Natural killer cell treated with Interleukin-12 subunit alpha and Interleukin-12 subunit beta and Interleukin-15 and Interleukin-18, amount 100 ng/mL, for 72 hours (primary cell): ENCODE measurements around the gene CETP. TPM values are rescaled to one million over a fixed set of nuclear protein-coding genes. Genes with fewer than 3 reads are reported as not detected.
"Not testable (repeated sequence)": the region's sequence is repeated elsewhere in the genome, so short reads cannot be mapped to it uniquely, and the experiment has no call there.

Source experiments
- ATAC-seq, 2 donors: fragments of 150-1000 bp; cut with Tn5 transposase in 1 of 2; sonication (Bioruptor Pico), chemical (Tn5 transposase) in 1 of 2; 2 replicates each; pipeline ENCODE4 v1.10.0; 2021
- DNase-seq: peaks from one replicate; pipeline ENCODE4 v3.0.0; 2022; ENCODE audit warnings: low spot score
- H3K27ac Mint-ChIP-seq, 2 donors: 1 replicate in 1 of 2; 2 replicates in 1 of 2; pipeline ENCODE4 v1.8.0; 2022; ENCODE audit warnings: mixed read lengths in 2 of 2, mild to moderate bottlenecking in 1 of 2, moderate library complexity in 1 of 2
- H3K27me3 Mint-ChIP-seq, 2 donors: 1 replicate in 1 of 2; 2 replicates in 1 of 2; pipeline ENCODE4 v1.8.0; 2022; ENCODE audit warnings: mixed read lengths in 2 of 2
- H3K36me3 Mint-ChIP-seq: one replicate; pipeline ENCODE4 v1.8.0; 2022; ENCODE audit warnings: mixed read lengths
- H3K4me1 Mint-ChIP-seq, 2 donors: 1 replicate in 1 of 2; 2 replicates in 1 of 2; pipeline ENCODE4 v1.8.0; 2022; ENCODE audit warnings: low read depth in 2 of 2, mixed read lengths in 2 of 2, mild to moderate bottlenecking in 1 of 2
- H3K4me3 Mint-ChIP-seq: one replicate; pipeline ENCODE4 v1.8.0; 2022; ENCODE audit warnings: mixed read lengths
- H3K9me3 Mint-ChIP-seq: 2 replicates; pipeline ENCODE4 v1.8.0; 2022; ENCODE audit warnings: mixed read lengths
- total RNA-seq, 2 donors: library from RNA; stranded (reverse); gene quantifications; one replicate each; pipeline ENCODE4 v1.2.3, GENCODE V29; 2022

The CETP gene
- total RNA-seq, 2 donors from 2014 or later = not detected

DNA sequence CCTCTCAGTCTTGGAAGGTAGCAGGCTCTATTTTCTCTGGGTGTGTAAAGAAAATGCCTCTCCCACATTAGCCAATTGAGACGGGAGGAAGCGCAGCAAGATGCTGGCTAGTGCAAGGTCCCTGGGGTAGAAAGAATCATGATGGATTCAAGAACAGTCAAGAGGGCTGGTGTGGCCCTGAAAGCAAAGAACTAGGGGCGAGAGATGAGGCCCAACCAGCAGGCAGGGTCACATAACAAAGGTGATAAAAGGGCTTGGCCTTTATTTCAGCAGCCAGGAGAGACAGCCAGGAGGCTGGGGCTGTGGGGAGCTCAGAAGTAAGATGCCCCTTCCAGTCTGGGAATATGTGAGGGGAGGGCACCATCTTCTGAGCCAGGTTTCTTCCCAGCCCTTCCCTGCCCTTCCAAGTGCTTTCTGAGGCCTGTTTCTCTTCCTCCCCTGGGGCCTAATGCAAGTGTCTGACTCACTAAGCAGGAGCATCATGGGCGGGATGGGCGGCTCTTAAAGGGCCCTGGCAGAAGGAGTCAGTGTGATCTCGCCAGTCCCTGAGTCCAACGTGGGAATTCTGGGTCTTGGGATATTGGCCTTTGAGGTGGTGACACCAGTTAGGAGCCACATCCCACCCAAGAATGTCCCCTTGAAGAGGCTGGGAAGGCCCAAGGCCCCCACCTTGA lies 23.7 kb downstream of the CETP start:
- H3K4me1 Mint-ChIP-seq = peaks cover 46 to 50% of the 10 kb centered on the region in 2 donors

DNA sequence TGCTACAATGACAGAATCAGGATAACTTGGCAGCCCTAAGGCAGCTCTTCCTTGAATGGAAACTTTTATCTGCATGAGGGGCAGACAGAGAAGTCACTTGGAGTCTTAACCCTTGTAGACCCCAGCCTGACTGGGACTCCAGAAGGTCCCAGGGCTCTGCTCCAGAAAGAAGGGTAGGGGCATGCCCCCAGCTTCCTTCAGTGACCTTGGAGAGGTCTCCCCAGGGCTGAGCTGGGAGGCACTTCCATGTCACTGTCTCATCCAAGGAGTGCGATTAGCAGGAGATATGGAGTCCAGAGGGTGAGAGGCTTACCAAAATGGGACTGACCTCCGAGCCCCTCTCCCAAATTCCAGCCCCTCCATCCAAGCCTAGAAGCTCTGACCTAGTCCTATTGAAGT lies 24.2 kb downstream of the CETP start:
- no peak overlapping the region for H3K4me3 Mint-ChIP-seq
- H3K27ac Mint-ChIP-seq = peak overlapping the region; percentile 19 to 99
- peaks cover 13% of the 10 kb centered on the region for H3K36me3 Mint-ChIP-seq
- ATAC-seq (no peak), DNase-seq (peak; percentile 22)
- no peaks in the 10 kb centered on the region for H3K9me3 Mint-ChIP-seq
- no peaks in the 10 kb centered on the region for H3K27me3 Mint-ChIP-seq
- peaks cover 47 to 56% of the 10 kb centered on the region in 2 donors for H3K4me1 Mint-ChIP-seq

More for the DNA sequence above, 23.7 kb downstream of the CETP start:
- Mint-ChIP-seq H3K4me3 (no peak overlapping the region), H3K27ac (peak overlapping the region; percentile 19 to 59), H3K27me3 (no peaks in the 10 kb centered on the region), H3K9me3 (no peaks in the 10 kb centered on the region), H3K36me3 (peaks cover 9% of the 10 kb centered on the region)
- DNase-seq (no peak), ATAC-seq (no peak)

DNA sequence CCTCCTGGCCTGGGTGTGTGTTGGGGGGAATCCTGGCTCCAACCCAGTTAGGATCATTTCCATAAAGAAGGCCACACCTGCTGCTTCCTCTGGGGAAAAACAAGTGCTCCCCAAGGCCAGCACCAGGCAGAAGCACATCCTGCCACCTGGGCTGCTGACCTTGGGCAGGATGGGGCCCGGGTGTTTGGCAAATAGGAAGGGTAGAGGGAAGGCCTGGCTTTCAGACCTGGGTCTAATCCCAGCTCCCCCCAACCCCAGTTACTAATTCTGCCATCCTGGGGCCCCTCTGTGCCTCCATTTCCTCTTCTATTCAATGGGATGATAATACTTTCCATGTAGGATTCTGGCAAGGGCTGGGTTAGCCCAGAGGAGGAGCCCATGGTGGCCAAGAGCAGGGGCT lies 24.6 kb downstream of the CETP start:
- H3K27ac Mint-ChIP-seq = peak overlapping the region; percentile 57 to 99
- peaks cover 46 to 55% of the 10 kb centered on the region in 2 donors for H3K4me1 Mint-ChIP-seq
- H3K27me3 Mint-ChIP-seq = no peaks in the 10 kb centered on the region
- H3K4me3 Mint-ChIP-seq = no peak overlapping the region
- H3K36me3 Mint-ChIP-seq = peaks cover 13% of the 10 kb centered on the region
- no peak for DNase-seq
- ATAC-seq = no peak
- no peaks in the 10 kb centered on the region for H3K9me3 Mint-ChIP-seq

- not testable (repeated sequence) for ATAC-seq, H3K27me3 Mint-ChIP-seq, H3K9me3 Mint-ChIP-seq
- Mint-ChIP-seq H3K27ac (peak overlapping the region; percentile 57 to 99), H3K4me1 (peaks cover 45 to 55% of the 10 kb centered on the region in 2 donors), H3K4me3 (peak overlapping the region; percentile 99), H3K36me3 (peaks cover 18% of the 10 kb centered on the region)
- peak; percentile 39 for DNase-seq
Observed at GRCh38 chr16:56986908-56987307, 25.2 kb downstream of the CETP start.

DNA sequence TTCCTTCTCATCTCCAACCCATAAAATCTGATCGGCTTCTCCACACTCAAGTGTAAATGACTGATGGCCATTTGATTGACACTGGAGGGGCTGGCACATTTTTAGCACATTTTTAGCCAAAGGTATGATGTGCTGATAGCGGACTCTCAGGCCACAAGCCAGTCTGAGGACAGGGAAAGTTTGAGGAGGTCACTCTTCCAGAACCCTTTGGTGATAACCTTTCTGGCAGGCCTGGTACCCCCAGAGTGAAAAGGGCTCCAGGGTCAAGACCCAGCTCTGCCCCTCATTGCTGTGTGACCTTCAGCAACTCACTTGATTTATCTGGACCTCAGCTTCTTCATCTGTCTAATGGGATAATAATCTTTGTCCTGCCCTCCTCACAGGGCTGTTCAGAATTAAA lies 25.9 kb downstream of the CETP start:
- DNase-seq = no peak
- Mint-ChIP-seq H3K4me3 (peak overlapping the region; percentile 99), H3K27ac (peak overlapping the region; percentile 99), H3K36me3 (peaks cover 20% of the 10 kb centered on the region), H3K9me3 (no peaks in the 10 kb centered on the region), H3K4me1 (peaks cover 47 to 58% of the 10 kb centered on the region in 2 donors), H3K27me3 (no peaks in the 10 kb centered on the region)
- ATAC-seq = no peak

- Mint-ChIP-seq H3K9me3 (no peaks in the 10 kb centered on the region), H3K4me3 (peak overlapping the region; percentile 99), H3K27ac (peak overlapping the region; percentile 99), H3K4me1 (peaks cover 54 to 64% of the 10 kb centered on the region in 2 donors), H3K36me3 (peaks cover 25% of the 10 kb centered on the region), H3K27me3 (no peaks in the 10 kb centered on the region)
- ATAC-seq (no peak), DNase-seq (peak; percentile 51)
Observed at GRCh38 chr16:56988161-56988947, 26.6 kb downstream of the CETP start.

- DNase-seq (peak; percentile 96), ATAC-seq (peak; percentile 92 to 94)
- Mint-ChIP-seq H3K27ac (peak within 1 kb of the TSS; percentile 99), H3K27me3 (no peaks in the 10 kb centered on the region), H3K36me3 (peaks cover 31% of the 10 kb centered on the region), H3K9me3 (no peaks in the 10 kb centered on the region), H3K4me3 (peak within 1 kb of the TSS; percentile 99), H3K4me1 (peaks cover 63 to 73% of the 10 kb centered on the region in 2 donors)
Observed at GRCh38 chr16:56988948-56989945, 27.5 kb downstream of the CETP start, which contains the start of gene NLRC5. NLRC5 (plus strand) TSS chr16:56989557; CDS start chr16:57020713, 31,156 bp downstream.

DNA sequence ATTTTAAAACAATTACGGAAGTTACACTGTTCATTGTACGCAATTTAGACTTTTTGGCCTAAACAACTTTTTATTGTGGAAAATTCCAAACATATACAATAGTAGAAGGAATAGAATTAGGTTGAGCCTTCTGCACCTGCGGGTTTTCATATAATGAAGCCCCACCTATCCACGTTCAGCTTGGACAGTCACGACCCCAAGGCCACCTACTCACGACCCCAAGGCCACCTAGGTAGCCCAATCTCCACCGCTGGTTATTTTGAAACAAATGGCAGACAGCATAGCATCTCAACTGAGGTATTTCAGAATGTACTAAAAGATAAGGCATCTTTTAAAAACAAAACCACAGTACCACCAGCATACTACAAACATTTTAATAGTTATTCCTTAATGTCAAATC lies 28.2 kb downstream of the CETP start:
- Mint-ChIP-seq H3K27ac (peak overlapping the region; percentile 99), H3K4me1 (peaks cover 63 to 72% of the 10 kb centered on the region in 2 donors), H3K36me3 (peaks cover 26% of the 10 kb centered on the region), H3K9me3 (no peaks in the 10 kb centered on the region), H3K4me3 (peak overlapping the region; percentile 99), H3K27me3 (no peaks in the 10 kb centered on the region)
- no peak for ATAC-seq
- peak; percentile 20 for DNase-seq

DNA sequence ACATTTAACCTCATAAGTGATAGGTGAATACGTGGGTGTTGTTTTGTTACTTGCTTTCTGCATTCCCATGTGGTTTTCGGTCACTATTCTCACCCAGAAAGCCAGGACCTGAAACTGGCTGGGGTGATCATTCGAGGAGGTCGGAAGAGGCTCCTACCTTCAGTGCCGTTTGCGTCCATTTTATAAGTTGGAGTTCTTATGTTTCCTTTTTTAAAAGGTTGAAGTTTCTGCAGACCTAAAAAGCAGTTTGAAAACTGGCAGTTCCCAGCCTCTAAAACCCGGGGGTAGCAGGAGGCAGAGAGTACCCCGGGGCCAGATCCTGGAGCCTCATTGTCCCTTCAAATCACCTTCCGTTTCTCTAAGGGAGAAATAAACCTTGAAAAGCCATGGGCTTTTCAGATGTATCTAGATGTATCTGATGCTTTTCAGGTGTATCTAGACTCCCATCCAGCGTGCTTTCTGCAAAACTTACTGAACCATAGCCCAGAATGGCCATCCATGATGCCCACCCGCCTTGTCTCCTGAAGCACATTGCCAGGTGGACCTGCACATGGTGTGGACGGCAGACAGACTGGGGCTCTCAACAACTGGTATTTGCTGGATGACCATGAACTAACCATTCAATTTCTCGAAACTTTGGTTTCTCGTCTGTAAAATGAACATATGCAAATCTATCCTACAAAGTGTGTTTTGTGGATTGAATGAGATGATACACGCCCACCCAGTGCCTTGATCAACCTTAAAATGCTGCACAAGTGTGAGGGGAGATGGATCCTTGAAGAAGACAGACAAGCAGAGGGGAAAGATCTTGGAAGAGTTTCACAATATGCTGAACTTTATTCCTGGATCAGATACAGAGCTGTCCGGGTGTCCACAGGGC lies 28.9 kb downstream of the CETP start:
- ATAC-seq = no peak
- peaks cover 26% of the 10 kb centered on the region for H3K36me3 Mint-ChIP-seq
- no peaks in the 10 kb centered on the region for H3K27me3 Mint-ChIP-seq
- H3K4me3 Mint-ChIP-seq = peak overlapping the region; percentile 99
- H3K4me1 Mint-ChIP-seq = peaks cover 66 to 71% of the 10 kb centered on the region in 2 donors
- DNase-seq = peak; percentile 39
- no peaks in the 10 kb centered on the region for H3K9me3 Mint-ChIP-seq
- peak overlapping the region; percentile 99 for H3K27ac Mint-ChIP-seq

DNA sequence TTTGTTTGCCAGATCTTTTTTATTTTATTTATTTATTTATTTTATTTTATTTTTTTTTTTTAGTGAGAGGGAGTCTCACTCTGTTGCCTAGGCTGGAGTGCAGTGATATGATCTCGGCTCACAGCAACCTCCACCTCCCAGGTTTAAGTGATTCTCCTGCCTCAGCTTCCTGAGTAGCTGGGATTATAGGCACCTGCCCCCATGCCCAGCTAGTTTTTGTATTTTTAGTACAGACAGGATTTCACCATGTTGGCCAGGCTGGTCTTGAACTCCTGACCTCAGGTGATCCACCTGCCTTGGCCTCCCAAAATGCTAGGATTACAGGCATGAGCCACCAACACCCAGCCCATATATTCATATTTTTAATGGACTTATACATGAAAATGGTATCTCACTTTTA lies 30.7 kb downstream of the CETP start:
- Mint-ChIP-seq H3K4me3 (peak overlapping the region; percentile 99), H3K27ac (peak overlapping the region; percentile 99), H3K4me1 (peaks cover 71 to 77% of the 10 kb centered on the region in 2 donors), H3K36me3 (peaks cover 26% of the 10 kb centered on the region)
- not testable (repeated sequence) for ATAC-seq, DNase-seq, H3K9me3 Mint-ChIP-seq, H3K27me3 Mint-ChIP-seq

- H3K27me3 Mint-ChIP-seq = no peaks in the 10 kb centered on the region
- H3K4me3 Mint-ChIP-seq = peak overlapping the region; percentile 87
- H3K36me3 Mint-ChIP-seq = peaks cover 26% of the 10 kb centered on the region
- H3K4me1 Mint-ChIP-seq = peaks cover 67 to 74% of the 10 kb centered on the region in 2 donors
- ATAC-seq (no peak), DNase-seq (no peak)
- peak overlapping the region; percentile 99 for H3K27ac Mint-ChIP-seq
- H3K9me3 Mint-ChIP-seq = no peaks in the 10 kb centered on the region
Observed at GRCh38 chr16:56993204-56993603, 31.5 kb downstream of the CETP start.

DNA sequence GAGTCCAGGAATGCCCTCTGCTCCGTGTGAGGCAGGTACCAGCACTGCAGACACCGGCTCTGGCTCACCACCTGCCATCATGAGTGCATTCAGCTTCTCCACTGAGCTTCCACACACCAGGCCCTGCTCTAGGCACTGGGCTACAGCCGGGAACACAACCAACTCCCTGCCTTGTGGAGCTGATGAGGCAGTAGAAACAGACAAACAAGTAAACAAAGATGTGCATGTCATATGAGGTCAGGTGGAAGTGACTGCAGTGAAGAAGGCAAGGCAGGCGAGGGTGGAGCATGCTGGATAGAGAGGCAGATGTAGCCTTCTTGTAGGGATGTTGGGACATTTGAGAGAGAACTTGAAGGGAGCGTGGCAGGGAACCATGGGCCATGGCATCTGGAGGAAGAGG lies 32.6 kb downstream of the CETP start:
- Mint-ChIP-seq H3K27ac (peak overlapping the region; percentile 99), H3K9me3 (no peaks in the 10 kb centered on the region), H3K4me3 (peak overlapping the region; percentile 87), H3K27me3 (no peaks in the 10 kb centered on the region), H3K4me1 (peaks cover 67 to 77% of the 10 kb centered on the region in 2 donors), H3K36me3 (peaks cover 26% of the 10 kb centered on the region)
- no peak for ATAC-seq
- peak; percentile 52 for DNase-seq
